Measurements from ENCODE around the gene POMGNT2.

Gene POMGNT2

DNA sequence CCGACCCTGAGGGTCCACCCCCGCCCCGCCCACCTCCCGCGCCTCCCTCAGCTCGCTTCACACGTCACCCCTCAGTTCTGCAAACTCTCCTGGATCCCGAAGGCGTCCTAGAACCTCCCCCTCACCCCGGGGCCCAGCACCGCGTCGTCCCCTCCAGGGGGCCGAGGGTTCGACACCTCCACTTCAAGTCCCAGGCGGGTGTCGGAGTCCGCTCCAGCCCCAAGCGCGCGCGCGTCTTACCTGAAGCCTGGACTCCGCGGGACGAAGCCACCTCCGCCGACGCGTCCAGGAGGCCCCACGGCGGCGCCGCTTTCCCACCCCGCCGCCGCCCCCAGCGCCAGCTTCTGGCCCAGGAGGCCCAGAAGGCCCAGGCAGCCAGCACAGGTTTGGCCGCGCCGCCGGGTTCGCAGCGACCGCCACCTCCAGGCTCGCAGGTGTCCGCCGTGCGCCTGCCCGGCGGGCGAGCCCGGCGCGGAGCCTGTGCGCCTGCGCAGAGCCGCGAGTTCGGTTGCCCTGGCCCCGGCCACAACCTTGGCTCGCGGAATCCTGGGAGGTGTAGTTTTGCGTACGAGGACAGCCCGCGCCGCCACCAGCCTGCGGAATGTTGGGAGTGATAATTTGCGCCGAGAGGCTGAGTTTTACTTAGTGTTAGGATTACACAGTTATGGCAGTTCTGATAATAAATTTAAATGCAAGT is at the start of gene POMGNT2:
POMGNT2 (minus strand) TSS at position 484 of the 697 bp plus-strand sequence. CDS start 24,648 bp downstream, outside the sequence.
- H3K4me3 ChIP-seq (ENCODE audit: low read depth, low read length): peak within 1 kb of the TSS; percentile 78
- DNase-seq (ENCODE audit: low read depth): peak; percentile 25

DNA sequence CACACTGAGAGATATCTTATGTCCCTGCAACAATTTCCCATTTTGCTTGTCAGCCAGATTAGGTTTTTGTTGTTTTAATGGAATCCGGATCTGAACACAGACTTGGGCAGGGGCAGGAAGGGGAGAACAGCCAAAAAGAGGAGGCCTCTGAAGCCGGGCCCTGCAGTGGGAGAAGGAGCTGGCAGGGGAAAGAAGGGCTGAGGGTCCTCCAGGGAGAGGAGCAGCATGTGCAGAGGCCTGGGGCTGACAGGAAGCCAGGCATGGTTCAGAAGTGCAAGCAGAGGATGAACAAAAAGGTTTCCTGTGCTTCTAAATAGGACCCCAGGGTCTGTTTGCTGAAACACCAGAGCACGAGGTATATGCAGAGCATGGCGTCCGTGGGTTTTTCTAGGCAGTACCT is 49.1 kb upstream of the POMGNT2 start:
- DNase-seq (ENCODE audit: low read depth): no peak

DNA sequence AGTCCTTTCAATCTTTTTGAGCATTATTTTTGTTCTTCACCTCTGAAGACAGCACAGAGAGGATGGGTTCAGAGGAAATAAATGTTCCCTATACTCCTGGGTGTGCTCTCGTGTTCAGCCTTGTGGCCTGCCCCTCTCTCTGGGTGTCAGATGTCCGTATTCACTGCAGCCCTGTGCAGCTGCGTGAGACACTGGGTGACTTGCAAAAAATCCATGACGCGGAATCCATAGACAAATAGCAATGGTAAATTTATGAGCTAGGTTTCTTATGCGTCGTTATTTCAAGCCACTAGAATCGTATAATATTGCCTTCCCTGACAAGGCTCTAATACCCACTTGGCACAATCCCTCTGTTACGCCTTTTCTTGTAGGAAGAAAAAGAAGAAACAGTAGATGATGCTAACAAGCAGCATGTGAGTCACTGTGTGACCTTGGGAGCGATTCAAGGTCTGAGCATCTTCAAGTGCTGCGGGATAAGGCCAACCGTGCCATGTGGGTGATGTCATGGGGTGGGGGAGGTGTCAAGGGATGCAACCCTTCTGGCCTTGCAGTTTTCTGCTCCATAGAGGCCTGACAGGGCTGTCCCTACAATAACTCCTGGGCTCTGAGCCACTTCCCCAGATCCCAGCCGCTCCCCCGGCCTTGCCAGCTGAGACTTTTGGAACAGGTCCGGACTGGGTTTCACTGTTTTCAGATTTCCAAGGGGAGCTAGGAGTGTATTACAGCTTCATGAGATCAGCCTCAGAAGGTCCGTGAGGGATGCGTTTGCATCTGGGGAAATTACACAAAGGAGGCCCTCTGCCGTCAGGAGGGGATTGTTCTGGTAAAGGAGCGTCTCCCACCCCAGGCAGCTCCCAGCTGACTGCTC is 47.6 kb upstream of the POMGNT2 start:
- DNase-seq (ENCODE audit: low read depth): peak; percentile 94
- H3K4me3 ChIP-seq (ENCODE audit: low read depth, low read length): no peak overlapping the region

More for the DNA sequence above, 49.1 kb upstream of the POMGNT2 start:
- no peak overlapping the region for H3K4me3 ChIP-seq (ENCODE audit: low read depth, low read length)

DNA sequence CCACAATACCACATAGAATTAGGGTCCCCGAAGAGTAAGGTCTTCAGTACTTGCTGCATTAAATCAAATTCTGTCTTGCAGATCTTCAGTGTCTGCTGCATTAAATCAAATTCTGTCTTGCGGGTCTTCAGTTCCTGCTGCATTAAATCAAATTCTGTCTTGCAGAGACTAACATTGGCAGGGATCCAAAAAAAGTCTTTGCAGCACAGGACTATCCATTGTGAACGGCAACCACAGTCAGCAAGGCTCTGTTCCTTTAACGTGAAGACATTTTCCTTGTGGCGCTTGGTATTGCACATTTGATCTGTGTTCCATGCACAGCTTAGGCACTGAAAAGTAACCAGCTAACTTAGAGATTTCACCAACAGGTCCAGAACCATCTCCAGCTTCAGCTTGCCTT is 46.8 kb upstream of the POMGNT2 start:
- no peak overlapping the region for H3K4me3 ChIP-seq (ENCODE audit: low read depth, low read length)
- DNase-seq (ENCODE audit: low read depth): no peak

DNA sequence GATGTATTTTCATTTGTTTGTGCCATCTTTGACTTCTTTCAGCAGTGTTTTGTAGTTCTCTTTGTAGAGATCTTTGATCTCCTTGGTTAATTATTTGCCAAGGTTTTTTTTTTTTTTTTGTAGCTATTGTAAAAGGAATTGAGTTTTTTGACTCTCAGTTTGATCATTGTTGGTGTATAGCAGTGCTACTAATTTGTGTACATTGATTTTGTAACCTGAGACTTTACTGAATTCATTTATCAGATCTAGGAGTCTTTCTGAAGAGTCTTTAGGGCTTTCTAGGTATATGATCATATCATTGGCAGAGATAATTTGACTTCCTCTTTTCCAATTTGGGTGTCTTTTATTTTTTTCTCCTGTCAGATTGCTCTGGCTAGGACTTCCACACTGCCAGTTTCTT is 42.2 kb upstream of the POMGNT2 start:
- DNase-seq (ENCODE audit: low read depth): no peak
- no peak overlapping the region for H3K4me3 ChIP-seq (ENCODE audit: low read depth, low read length)

DNA sequence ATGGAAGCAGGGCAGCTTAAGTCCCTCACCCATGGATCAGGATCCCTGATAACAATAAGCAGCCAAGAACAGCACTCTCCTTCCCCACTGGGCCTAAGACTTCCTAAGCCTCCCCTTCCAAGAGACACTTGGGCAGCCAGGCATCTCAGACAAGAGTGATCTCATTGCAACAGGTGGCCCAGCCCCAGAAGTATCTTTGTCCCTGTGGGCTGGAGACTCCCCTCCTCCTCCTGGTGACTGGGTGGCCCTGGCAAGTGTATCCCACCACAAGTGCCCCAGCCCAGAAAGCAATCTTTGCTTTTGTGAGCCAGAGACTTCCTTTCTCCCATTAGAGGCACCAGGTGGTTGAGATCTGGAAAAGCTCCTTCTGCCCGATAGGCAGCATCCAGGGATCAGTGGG is 40.7 kb upstream of the POMGNT2 start:
- DNase-seq (ENCODE audit: low read depth): no peak
- H3K4me3 ChIP-seq (ENCODE audit: low read depth, low read length): no peak overlapping the region

DNA sequence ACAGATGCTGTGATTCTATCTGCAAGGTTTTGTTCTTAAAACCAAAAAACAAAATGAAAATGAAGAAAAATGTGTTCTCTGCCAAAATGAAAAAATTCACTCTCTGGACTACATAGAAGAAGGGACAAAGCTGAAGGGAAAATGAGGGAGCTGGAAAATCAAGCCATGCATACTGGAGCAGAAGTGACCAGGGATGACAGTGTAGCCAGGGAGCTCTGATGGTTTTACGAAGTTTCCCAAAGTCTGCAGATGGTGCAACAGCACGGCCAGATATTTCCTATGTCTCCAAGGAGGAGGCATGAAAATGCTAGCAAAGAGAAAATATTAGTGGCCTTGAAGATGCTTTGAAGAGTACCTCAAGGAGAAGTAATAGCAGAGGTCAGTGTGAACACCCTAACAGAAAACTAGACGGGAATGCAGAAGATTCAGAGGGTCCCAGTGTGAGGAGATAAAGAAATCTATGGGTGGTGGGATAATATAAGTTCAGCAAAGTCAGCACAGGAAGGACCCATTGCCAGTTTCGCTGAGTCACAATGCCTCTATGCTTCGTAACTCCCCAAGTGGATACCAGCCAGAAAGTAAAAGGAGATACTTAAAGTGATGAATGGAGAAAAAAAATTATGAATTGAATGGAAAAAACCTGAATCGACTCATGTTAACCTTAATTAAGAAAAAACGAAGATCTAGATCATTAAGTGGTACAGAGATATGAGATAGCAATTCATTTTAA is 39.0 kb upstream of the POMGNT2 start:
- H3K4me3 ChIP-seq (ENCODE audit: low read depth, low read length): no peak overlapping the region
- peak; percentile 60 for DNase-seq (ENCODE audit: low read depth)

DNA sequence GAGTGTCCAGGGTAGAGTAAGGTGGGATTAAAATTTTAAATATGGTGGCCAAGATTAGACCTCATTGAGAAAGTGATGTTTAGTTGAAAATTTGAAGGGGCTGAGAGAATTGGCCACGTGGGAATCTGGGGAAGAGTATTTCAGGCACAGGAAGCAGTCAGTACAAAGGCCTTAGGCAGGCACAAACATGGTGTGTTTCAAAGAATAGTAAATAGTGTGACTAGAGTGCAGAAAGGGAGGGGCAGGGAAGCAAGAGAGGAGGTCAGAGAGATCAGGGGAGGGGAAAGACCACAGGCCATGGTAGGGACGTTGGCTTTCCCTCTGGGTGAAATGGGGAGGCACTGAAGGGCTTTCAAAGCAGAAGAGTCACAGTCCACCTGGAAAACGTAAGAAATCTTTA is 36.6 kb upstream of the POMGNT2 start:
- no peak overlapping the region for H3K4me3 ChIP-seq (ENCODE audit: low read depth, low read length)
- no peak for DNase-seq (ENCODE audit: low read depth)

DNA sequence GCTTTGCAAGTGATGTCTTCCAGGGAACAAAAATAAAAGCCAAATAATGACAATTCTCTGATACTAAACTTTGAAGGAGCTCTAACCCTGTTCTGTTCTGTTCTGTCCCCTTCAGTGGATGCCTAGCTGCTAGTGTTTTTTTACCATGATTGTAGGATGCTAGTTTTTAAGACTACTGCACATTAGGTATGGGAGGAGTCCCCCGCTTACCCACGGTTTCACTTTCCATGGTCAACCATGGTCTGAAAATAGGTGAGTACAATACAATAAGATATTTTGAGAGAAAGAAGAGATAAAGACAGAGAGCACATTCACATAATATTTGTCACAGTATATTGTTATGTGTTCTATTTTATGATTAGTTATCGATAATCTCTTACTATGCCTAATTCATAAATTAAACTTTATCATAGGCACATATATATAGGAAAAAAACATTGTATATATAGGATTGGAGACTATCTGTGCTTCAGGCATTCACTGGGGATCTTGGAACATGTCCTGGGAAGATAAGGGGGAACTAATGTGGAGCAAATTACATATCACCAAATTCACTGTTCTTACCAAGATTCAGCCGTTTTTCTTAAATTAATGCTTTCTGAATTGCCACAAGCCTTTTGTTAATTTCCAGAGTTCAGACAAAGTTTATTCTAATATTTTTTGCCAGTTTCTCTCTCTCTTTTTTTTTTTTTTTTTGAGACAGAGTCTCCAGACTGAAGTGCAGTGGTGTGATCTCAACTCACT is 32.8 kb upstream of the POMGNT2 start:
- H3K4me3 ChIP-seq (ENCODE audit: low read depth, low read length): no peak overlapping the region

DNA sequence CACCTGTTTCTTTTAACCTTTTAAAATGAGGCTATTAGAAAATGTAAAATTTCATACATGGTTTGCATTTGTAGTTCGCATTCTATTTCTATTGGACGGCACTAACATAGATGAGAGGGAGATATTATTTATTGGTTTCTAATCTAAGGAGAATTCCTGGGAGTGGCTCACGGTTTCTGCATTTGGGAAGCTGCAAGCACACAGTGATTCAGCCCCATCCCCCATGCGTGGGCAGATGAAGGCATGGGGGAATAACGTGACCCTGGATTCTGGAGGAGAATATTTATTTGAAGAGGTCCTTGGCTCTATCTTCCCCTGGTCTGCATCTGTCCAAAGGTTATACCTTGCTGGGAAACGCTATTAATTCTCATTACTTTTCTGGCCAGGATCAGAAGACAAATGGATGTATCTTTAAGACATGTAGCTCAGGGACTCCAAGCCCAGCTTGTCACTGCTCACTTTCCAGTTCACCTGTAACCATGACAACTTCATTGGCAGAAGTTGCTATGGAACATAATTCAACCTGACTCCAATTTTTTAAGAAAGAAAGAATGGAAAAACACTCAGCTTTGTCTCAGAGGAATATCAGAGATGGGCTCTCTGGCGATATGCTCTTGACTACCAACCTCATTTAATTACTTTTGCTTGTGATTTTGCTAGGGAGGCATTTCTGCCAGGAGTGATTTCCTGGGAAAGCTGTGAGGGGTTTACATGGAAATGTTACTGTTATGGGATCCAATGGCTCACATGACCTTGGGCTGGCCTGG is 27.2 kb upstream of the POMGNT2 start:
- DNase-seq (ENCODE audit: low read depth): no peak
- no peak overlapping the region for H3K4me3 ChIP-seq (ENCODE audit: low read depth, low read length)

More for the DNA sequence above, 32.8 kb upstream of the POMGNT2 start:
- no peak for DNase-seq (ENCODE audit: low read depth)

DNA sequence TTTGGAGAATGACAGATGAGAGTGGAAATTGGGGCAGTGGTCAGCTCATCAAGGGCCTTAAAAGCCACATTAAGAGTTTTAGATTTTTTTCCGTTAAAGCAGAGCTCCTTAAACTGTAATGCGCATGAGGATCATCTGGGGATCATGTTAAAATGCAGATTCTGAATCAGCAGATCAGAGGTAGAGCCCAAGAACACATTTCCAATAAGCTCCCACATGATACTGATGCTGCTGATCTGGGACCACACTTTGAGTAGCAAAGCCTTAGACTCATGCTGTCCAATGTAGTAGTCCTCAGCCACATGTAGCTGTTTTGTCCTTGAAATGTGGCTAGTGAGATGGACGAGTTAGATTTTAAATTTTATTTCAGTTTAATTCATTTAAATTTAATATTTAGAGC is 26.3 kb upstream of the POMGNT2 start:
- no peak overlapping the region for H3K4me3 ChIP-seq (ENCODE audit: low read depth, low read length)
- no peak for DNase-seq (ENCODE audit: low read depth)

DNA sequence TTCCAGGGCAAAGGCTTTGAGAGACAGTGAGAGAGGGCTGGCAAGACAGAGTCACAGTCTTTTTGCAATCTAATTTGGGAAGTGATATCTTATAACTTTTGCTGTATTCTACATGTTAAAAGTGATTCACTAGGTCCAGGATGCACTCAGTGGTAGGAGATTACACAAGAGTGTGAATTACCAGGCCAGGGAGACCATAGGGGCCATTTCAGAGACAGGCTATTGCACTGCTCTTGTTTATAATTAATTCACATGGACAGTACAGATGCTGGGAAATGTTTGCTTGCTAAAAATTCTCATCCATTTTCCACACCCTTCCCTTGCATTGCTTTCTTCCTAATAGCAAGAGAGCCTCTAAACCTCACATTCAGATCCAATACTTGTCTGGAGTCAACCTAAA is 22.6 kb upstream of the POMGNT2 start:
- H3K4me3 ChIP-seq (ENCODE audit: low read depth, low read length): no peak overlapping the region
- DNase-seq (ENCODE audit: low read depth): no peak

DNA sequence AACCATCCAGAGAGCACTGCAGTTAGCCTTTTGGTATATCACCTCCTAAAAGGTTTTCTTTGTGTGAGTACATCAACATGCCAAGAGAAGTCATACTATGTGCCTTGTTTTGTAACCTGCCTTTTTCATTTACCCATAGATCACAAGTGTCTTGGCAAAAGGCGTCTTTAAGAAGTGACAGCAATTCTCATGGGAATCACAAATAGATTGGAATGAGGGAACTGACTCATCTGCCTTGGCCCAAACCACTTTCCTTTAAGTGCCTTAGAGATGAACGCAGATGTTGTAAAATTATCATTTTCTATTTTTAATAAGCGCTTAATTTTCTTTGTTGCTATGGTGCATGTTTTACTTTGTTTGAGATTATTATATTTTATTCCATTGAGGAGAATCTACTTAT is 20.7 kb upstream of the POMGNT2 start:
- DNase-seq (ENCODE audit: low read depth): no peak
- no peak overlapping the region for H3K4me3 ChIP-seq (ENCODE audit: low read depth, low read length)

DNA sequence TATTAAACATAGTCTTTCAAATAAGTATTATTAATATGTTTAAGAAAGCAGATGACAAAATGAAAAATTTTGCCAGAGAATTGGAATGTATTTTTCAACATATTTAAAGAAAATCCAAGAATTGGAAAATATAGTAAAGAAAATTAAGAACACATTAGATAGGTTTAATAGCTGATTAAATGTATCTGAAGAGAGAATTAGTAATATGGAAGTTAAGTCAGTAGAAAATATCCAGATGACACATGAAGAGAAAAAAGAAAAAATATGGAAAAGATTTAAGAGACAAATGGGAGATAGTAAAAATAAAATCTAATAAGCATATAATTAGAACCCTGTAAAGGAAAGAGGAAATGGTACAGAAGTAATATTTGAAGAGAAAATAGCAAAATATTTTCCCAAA is 18.0 kb upstream of the POMGNT2 start:
- no peak for DNase-seq (ENCODE audit: low read depth)

DNA sequence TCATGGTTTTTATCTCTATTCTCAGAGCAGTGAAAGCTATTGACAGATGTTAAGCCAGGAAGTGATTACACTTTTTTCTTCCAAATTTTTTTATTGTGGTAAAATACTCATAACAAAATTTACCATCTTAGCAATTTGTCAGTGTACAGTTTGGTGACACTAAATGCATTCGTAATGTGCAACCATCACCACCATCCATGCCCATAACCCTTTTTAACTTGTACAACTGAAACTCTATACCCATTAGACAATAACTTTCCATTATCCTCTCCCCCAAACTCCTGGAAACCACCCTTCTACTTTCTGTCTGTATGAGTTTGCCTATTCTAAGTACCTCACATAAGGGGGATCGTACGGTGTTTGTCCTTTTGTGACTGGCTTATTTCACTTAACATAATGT is 15.1 kb upstream of the POMGNT2 start:
- no peak for DNase-seq (ENCODE audit: low read depth)
- H3K4me3 ChIP-seq (ENCODE audit: low read depth, low read length): no peak overlapping the region

More for the DNA sequence above, 18.0 kb upstream of the POMGNT2 start:
- no peak overlapping the region for H3K4me3 ChIP-seq (ENCODE audit: low read depth, low read length)

DNA sequence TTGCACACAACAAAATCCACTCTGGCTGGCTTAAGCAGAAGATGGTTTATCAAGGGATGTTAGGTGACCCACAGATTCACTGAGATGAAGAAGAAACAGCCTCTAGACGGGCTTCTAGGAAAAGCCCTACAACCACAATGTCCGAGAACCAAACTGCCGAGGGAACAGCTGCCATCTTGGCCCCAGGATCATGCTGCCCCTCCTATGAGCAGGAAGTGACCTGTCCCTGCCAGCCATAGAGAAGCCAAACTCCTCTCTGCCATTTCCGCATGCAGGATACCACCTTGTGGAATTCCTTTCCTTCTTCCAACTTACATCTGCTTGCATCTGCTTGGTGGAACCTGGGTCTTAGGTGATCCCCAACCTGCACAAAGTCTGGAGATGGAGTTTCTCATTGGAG is 11.4 kb upstream of the POMGNT2 start:
- H3K4me3 ChIP-seq (ENCODE audit: low read depth, low read length): no peak overlapping the region
- no peak for DNase-seq (ENCODE audit: low read depth)

DNA sequence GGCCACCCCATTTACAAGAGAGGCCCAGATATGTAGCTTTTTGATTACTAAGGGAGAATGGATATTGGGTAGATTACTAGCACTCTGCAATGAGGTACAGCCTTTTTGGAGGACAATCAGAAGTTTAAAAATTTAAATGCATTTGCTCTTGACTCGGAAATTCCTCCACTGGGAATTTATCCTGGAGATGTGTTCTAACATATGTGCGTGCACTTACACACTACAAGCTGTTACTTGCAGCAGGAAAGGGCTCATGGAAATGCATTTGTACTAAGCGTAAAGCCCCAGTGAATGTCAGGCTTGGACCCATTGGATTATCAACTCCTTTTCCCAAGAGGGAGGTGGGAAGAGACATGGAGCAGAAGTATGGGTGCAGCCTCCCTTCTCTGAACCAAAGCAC is 7.8 kb upstream of the POMGNT2 start:
- DNase-seq (ENCODE audit: low read depth): no peak
- no peak overlapping the region for H3K4me3 ChIP-seq (ENCODE audit: low read depth, low read length)

DNA sequence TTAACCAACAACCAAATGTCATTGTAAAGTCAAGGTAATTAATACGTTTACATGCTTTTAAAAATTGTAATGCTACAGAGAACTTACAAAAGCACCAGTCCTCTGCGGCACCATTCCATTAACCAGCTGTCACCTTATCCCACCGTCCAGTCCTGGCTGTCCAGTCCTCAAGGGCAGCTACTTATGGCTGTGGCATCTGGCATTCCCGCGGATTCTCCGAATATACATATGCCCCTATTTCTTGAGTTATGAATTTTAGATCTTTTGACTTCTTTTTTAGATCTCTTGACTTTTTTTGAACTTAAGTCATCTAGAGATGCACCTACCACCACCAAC is 382 bp upstream of the POMGNT2 start:
- no peak for DNase-seq (ENCODE audit: low read depth)
- peak overlapping the region; percentile 78 for H3K4me3 ChIP-seq (ENCODE audit: low read depth, low read length)

All from skeletal muscle cell (primary cell).